ENCODE data around the gene RPL22. TPM values are rescaled to one million over a fixed set of nuclear protein-coding genes. Genes with fewer than 3 reads are reported as not detected.

RPL22 gene
- polyA plus RNA-seq, 3 donors = 62.6 to 97.2 (median 65.6) TPM

DNA sequence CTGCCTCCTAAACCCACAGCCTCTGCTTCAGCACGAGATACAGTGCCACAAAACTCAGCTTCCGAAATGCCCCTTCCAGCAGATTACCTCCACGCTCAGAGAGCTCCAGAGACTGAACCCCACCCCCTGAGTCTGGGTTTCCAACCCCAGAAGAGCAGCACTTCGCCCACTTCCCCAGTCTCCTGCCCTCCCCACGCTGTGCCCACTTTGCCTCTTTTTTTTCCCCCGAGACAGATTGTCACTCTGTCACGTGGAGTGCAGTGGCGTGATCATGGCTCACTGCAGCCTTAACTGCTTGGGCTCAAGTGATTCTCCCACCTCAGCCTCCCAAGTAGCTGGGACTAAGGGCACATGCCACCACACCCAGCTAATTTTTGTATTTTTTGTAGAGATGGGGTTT is 26.3 kb upstream of the RPL22 start:
- H3K36me3 Mint-ChIP-seq = peaks cover 60 to 94% of the 10 kb centered on the region in 2 donors

DNA sequence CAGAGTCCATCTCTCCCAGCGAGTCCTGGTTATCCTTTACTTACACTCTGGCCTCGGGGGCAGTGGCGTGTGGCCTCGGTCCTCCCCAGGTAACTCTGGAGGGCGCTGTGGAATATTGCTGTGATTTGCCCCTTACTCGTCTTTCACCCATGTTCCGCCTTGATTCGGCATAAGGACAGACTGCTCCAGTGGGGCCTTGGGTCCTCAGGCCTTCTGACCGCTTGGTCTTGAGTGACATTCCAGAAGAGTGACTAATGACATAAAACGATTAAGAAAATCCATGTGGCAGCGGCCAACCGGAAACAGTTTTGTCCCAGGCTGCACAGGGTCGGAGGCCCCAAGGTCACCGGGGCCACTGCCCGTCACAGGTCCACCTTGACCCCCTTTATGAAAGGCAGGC is 25.3 kb upstream of the RPL22 start:
- H2AFZ ChIP-seq (ENCODE audit: insufficient read depth, low read depth, low read length, poor library complexity, severe bottlenecking) = no peak overlapping the region
- H3K9me3 ChIP-seq (replicated peaks in 1 of 2; ENCODE audit: control insufficient read depth in 1 of 2, insufficient read depth in 1 of 2, low read length in 2 of 2) = no peaks in the 10 kb centered on the region
- H3K4me1 ChIP-seq (ENCODE audit: control insufficient read depth in 1 of 2, insufficient read depth in 2 of 2, low read length in 2 of 2) = no peaks in the 10 kb centered on the region
- no peaks in the 10 kb centered on the region for H4K20me1 ChIP-seq (ENCODE audit: insufficient read depth, low read length)
- H3K36me3 Mint-ChIP-seq = peaks cover 61 to 89% of the 10 kb centered on the region in 2 donors
- H3K9ac ChIP-seq (ENCODE audit: insufficient read depth, low read length, poor library complexity, severe bottlenecking) = no peak overlapping the region
- H3K4me3 Mint-ChIP-seq = no peak overlapping the region
- intact Hi-C loops (cut with micrococcal nuclease) = no loop called here
- no peaks in the 10 kb centered on the region for H3K27me3 ChIP-seq (ENCODE audit: control insufficient read depth in 2 of 2, insufficient read depth in 2 of 2, low read length in 2 of 2)
- no peak for DNase-seq
- H3K27ac Mint-ChIP-seq = no peak overlapping the region
- no peak overlapping the region for H3K27ac ChIP-seq (ENCODE audit: low read depth in 1 of 2, low read length in 2 of 2)
- H3K27me3 Mint-ChIP-seq (ENCODE audit: low read depth in 3 of 3) = peaks cover 0 to 3% (median 0%) of the 10 kb centered on the region in 3 donors
- H3K4me3 ChIP-seq (replicated peaks in 1 of 3; ENCODE audit: low read depth in 2 of 3, low read length in 3 of 3) = no peak overlapping the region
- H3K36me3 ChIP-seq (replicated peaks in 1 of 2; ENCODE audit: control insufficient read depth in 1 of 2, insufficient read depth in 2 of 2, low read length in 2 of 2) = peaks cover 52 to 79% of the 10 kb centered on the region in 2 donors
- no peaks in the 10 kb centered on the region for H3K9me3 Mint-ChIP-seq
- TF ChIP-seq, protein P1, sequence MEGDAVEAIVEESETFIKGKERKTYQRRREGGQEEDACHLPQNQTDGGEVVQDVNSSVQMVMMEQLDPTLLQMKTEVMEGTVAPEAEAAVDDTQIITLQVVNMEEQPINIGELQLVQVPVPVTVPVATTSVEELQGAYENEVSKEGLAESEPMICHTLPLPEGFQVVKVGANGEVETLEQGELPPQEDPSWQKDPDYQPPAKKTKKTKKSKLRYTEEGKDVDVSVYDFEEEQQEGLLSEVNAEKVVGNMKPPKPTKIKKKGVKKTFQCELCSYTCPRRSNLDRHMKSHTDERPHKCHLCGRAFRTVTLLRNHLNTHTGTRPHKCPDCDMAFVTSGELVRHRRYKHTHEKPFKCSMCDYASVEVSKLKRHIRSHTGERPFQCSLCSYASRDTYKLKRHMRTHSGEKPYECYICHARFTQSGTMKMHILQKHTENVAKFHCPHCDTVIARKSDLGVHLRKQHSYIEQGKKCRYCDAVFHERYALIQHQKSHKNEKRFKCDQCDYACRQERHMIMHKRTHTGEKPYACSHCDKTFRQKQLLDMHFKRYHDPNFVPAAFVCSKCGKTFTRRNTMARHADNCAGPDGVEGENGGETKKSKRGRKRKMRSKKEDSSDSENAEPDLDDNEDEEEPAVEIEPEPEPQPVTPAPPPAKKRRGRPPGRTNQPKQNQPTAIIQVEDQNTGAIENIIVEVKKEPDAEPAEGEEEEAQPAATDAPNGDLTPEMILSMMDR (IDR thresholded peaks at IDR 0.05) = no peak
- no peaks in the 10 kb centered on the region for H3K4me1 Mint-ChIP-seq
- no peaks in the 10 kb centered on the region for H3K79me2 ChIP-seq (ENCODE audit: insufficient read depth, low read length)
- 96% methylated on average over 13 of the region's 15 CpGs for WGBS (ENCODE audit: insufficient coverage)
- H3K4me2 ChIP-seq (replicated peaks; ENCODE audit: extremely low read depth, low read length, poor library complexity, severe bottlenecking) = no peak overlapping the region

More for the DNA sequence above, 26.3 kb upstream of the RPL22 start:
- Mint-ChIP-seq H3K27ac (peak overlapping the region in 2 of 7 donors; percentile 42 to 43), H3K4me1 (no peaks in the 10 kb centered on the region), H3K27me3 (ENCODE audit: low read depth in 3 of 3) (peaks cover 0 to 3% (median 0%) of the 10 kb centered on the region in 3 donors), H3K4me3 (no peak overlapping the region), H3K9me3 (no peaks in the 10 kb centered on the region)
- Histone ChIP-seq H4K20me1 (ENCODE audit: insufficient read depth, low read length) (no peaks in the 10 kb centered on the region), H3K4me3 (replicated peaks in 1 of 3; ENCODE audit: low read depth in 2 of 3, low read length in 3 of 3) (no peak overlapping the region), H3K4me1 (ENCODE audit: control insufficient read depth in 1 of 2, insufficient read depth in 2 of 2, low read length in 2 of 2) (no peaks in the 10 kb centered on the region), H3K27me3 (ENCODE audit: control insufficient read depth in 2 of 2, insufficient read depth in 2 of 2, low read length in 2 of 2) (no peaks in the 10 kb centered on the region), H2AFZ (ENCODE audit: insufficient read depth, low read depth, low read length, poor library complexity, severe bottlenecking) (no peak overlapping the region), H3K9ac (ENCODE audit: insufficient read depth, low read length, poor library complexity, severe bottlenecking) (no peak overlapping the region), H3K27ac (ENCODE audit: low read depth in 1 of 2, low read length in 2 of 2) (no peak overlapping the region), H3K36me3 (replicated peaks in 1 of 2; ENCODE audit: control insufficient read depth in 1 of 2, insufficient read depth in 2 of 2, low read length in 2 of 2) (peaks cover 55 to 87% of the 10 kb centered on the region in 2 donors), H3K9me3 (replicated peaks in 1 of 2; ENCODE audit: control insufficient read depth in 1 of 2, insufficient read depth in 1 of 2, low read length in 2 of 2) (no peaks in the 10 kb centered on the region), H3K79me2 (ENCODE audit: insufficient read depth, low read length) (no peaks in the 10 kb centered on the region), H3K4me2 (replicated peaks; ENCODE audit: extremely low read depth, low read length, poor library complexity, severe bottlenecking) (no peak overlapping the region)
- intact Hi-C loops (cut with micrococcal nuclease) = no loop called here
- DNase-seq = no peak
- TF ChIP-seq, protein P1 (IDR thresholded peaks at IDR 0.05) = no peak
- 95% methylated on average over 8 of the region's 8 CpGs for WGBS (ENCODE audit: insufficient coverage)
